OCI-LY1 (cell line): Measurements from ENCODE around the gene RASL10A.

Source experiments
- H2AFZ ChIP-seq: fragments of 200-600 bp; sonication (generic), shearing (Covaris generic); 2 replicates; pipeline ENCODE4 v1.6.0; 2014; ENCODE audit warnings: antibody characterized with exemption, mild to moderate bottlenecking, low read length
- H3F3A ChIP-seq: fragments of 200-600 bp; sonication (generic), shearing (Covaris generic); 2 replicates; pipeline ENCODE4 v1.6.0; 2014; ENCODE audit warnings: mild to moderate bottlenecking, antibody characterized with exemption, low read length, moderate library complexity; ENCODE audit not compliant: insufficient read depth
- H3K27ac ChIP-seq: fragments of 200-600 bp; sonication (generic); 2 replicates; pipeline ENCODE4 v1.5.1; 2014; ENCODE audit warnings: low read length, mixed run types, mild to moderate bottlenecking, low read depth; ENCODE audit not compliant: poor library complexity, severe bottlenecking
- H3K27me3 ChIP-seq: fragments of 200-600 bp; sonication (generic); 2 replicates; pipeline ENCODE4 v1.6.0; 2014; ENCODE audit warnings: antibody characterized with exemption, mild to moderate bottlenecking, low read length, moderate library complexity; ENCODE audit not compliant: insufficient read depth
- H3K36me3 ChIP-seq: fragments of 200-600 bp; sonication (generic); 2 replicates; pipeline ENCODE4 v1.6.1; 2014; ENCODE audit warnings: mild to moderate bottlenecking, antibody characterized with exemption, low read length, moderate library complexity, mixed read lengths; ENCODE audit not compliant: insufficient read depth
- H3K4me1 ChIP-seq: fragments of 200-600 bp; sonication (generic); 2 replicates; pipeline ENCODE4 v1.5.1; 2014; ENCODE audit warnings: mild to moderate bottlenecking, low read length, moderate library complexity; ENCODE audit not compliant: insufficient read depth, severe bottlenecking
- H3K4me2 ChIP-seq: fragments of 200-600 bp; sonication (generic), shearing (Covaris generic); 2 replicates; pipeline ENCODE4 v1.6.1; 2014; ENCODE audit warnings: low read length
- H3K4me3 ChIP-seq: fragments of 200-600 bp; sonication (generic); 2 replicates; pipeline ENCODE4 v1.5.1; 2014; ENCODE audit warnings: low read length, low read depth, mild to moderate bottlenecking, mixed read lengths; ENCODE audit not compliant: poor library complexity, severe bottlenecking
- H3K79me2 ChIP-seq: fragments of 200-600 bp; shearing (Covaris generic); 2 replicates; pipeline ENCODE4 v1.6.1; 2016; ENCODE audit warnings: mixed run types, low read length, mixed read lengths; ENCODE audit not compliant: insufficient read depth
- H3K9ac ChIP-seq: fragments of 200-600 bp; sonication (generic), shearing (Covaris generic); 2 replicates; pipeline ENCODE4 v1.6.1; 2014; ENCODE audit warnings: mild to moderate bottlenecking, low read length, mixed read lengths
- H3K9me2 ChIP-seq: fragments of 200-600 bp; sonication (generic), shearing (Covaris generic); 2 replicates; pipeline ENCODE4 v1.6.1; 2014; ENCODE audit warnings: low read depth, mild to moderate bottlenecking, low read length, mixed read lengths
- H3K9me3 ChIP-seq: fragments of 200-600 bp; shearing (Covaris generic); 2 replicates; pipeline ENCODE4 v1.6.1; 2014; ENCODE audit warnings: low read length, mixed read lengths
- H4K20me1 ChIP-seq: fragments of 200-600 bp; sonication (generic), shearing (Covaris generic); 2 replicates; pipeline ENCODE4 v1.6.0; 2016; ENCODE audit warnings: mild to moderate bottlenecking, low read length; ENCODE audit not compliant: insufficient read depth
- EZH2 ChIP-seq: fragments of 200-600 bp; sonication (generic), shearing (Covaris generic); IDR thresholded peaks from 2 replicates; pipeline ENCODE4 v1.8.0; 2017; ENCODE audit warnings: borderline replicate concordance, mixed run types, mild to moderate bottlenecking, antibody characterized with exemption, low read length, moderate library complexity, mixed read lengths
- TF ChIP-seq, protein P1 (sequence below): fragments of 200-600 bp; sonication (generic), shearing (Covaris generic); IDR thresholded peaks from 2 replicates; pipeline ENCODE4 v1.5.1; 2017; ENCODE audit warnings: mild to moderate bottlenecking, antibody characterized with exemption, low read length, moderate library complexity, mixed read lengths

RASL10A gene

DNA sequence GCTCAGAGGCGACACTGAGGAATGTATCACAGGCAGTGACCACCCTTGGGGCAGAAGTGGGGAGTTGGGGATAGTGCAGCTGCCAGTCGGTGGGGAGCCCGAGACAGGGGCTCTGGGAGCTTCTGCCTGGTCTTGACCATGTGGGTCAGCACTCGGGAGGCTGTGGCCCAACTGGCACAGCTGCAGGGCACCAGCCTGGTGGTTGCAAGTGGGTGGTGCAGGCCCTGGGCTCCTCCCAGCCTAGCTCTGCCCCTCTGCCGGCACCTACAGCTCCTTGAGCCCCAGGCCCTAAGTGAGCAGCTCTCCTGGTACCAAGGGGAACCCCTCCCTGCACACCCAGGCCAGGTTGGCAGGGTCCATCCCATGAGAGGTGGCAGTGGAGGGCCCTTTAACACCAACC lies 12.6 kb upstream of the RASL10A start:
- Histone ChIP-seq H4K20me1 (no peaks in the 10 kb centered on the region), H3K27me3 (no peaks in the 10 kb centered on the region), H3F3A (no peaks in the 10 kb centered on the region), H3K27ac (no peak overlapping the region), H3K4me1 (no peaks in the 10 kb centered on the region), H3K9me2 (no peaks in the 10 kb centered on the region), H3K4me2 (no peak overlapping the region), H3K36me3 (peaks cover 72% of the 10 kb centered on the region), H2AFZ (no peak overlapping the region), H3K9ac (no peak overlapping the region), H3K4me3 (no peak overlapping the region), H3K9me3 (no peaks in the 10 kb centered on the region), H3K79me2 (no peaks in the 10 kb centered on the region)
- TF ChIP-seq, protein P1, sequence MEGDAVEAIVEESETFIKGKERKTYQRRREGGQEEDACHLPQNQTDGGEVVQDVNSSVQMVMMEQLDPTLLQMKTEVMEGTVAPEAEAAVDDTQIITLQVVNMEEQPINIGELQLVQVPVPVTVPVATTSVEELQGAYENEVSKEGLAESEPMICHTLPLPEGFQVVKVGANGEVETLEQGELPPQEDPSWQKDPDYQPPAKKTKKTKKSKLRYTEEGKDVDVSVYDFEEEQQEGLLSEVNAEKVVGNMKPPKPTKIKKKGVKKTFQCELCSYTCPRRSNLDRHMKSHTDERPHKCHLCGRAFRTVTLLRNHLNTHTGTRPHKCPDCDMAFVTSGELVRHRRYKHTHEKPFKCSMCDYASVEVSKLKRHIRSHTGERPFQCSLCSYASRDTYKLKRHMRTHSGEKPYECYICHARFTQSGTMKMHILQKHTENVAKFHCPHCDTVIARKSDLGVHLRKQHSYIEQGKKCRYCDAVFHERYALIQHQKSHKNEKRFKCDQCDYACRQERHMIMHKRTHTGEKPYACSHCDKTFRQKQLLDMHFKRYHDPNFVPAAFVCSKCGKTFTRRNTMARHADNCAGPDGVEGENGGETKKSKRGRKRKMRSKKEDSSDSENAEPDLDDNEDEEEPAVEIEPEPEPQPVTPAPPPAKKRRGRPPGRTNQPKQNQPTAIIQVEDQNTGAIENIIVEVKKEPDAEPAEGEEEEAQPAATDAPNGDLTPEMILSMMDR = no peak
- no peak for TF ChIP-seq EZH2

DNA sequence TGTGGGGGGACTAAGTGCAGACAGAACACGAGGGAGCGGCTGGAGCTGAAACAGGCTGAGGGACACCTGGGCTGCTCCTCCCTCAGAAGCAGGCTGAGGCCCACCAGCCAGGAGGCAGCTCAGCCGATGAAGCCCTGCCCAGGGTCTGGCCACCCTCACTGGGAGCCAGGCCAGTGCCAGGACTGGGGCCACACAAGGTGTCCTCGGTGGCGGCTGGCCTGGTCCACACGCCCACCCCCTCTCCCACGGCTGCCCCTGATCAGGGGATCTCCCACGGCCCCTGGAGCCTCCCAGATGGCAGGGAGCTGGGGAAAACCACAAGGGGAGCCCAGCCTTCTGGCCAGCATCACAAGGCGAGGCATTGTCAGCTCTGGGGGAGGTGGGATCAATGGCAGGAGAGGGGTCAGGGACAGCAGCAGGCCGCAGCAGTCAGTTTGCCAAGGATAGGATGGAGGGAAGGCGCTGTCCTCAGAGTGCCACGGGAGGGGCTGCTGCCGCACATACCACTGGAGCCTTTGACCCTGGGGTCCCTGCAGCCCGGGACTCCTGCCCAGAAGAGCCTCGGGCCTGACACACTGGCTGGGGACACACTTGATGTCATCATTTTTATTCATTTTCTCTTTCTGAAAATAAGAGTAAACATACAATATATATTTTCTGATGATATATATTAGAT lies 11.7 kb upstream of the RASL10A start:
- no peaks in the 10 kb centered on the region for H3K9me3 ChIP-seq
- H3K9me2 ChIP-seq = no peaks in the 10 kb centered on the region
- no peaks in the 10 kb centered on the region for H3K27me3 ChIP-seq
- peaks cover 63% of the 10 kb centered on the region for H3K36me3 ChIP-seq
- H3K27ac ChIP-seq = no peak overlapping the region
- no peak overlapping the region for H3K4me2 ChIP-seq
- no peaks in the 10 kb centered on the region for H3K4me1 ChIP-seq
- H4K20me1 ChIP-seq = no peaks in the 10 kb centered on the region
- H3F3A ChIP-seq = no peaks in the 10 kb centered on the region
- H3K9ac ChIP-seq = no peak overlapping the region
- no peak overlapping the region for H2AFZ ChIP-seq
- H3K4me3 ChIP-seq = no peak overlapping the region
- TF ChIP-seq EZH2 = no peak
- TF ChIP-seq, protein P1 = no peak
- no peaks in the 10 kb centered on the region for H3K79me2 ChIP-seq

DNA sequence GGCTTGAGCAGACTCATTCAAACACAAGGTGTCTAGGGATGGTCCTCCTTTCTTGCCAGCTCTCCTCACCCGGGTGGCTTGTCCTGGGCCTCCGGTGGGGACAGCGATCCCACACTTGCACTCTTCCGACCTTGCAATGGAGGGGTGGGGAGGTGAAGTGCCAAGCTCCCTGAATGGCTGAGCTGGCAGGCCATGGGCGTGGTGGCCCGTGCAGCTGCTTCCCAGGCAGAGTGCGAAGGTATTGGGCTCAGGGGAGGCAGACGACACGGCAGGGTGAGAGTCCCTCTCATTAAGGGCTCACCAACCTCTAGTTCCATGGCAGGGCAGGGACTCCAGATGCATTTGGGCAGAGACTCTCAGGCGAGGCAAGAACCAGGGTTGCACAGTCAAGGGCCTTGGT lies 11.0 kb upstream of the RASL10A start:
- no peaks in the 10 kb centered on the region for H4K20me1 ChIP-seq

More for the DNA sequence above, 11.0 kb upstream of the RASL10A start:
- Histone ChIP-seq H3K9me2 (no peaks in the 10 kb centered on the region), H3K4me2 (no peak overlapping the region), H3K27me3 (no peaks in the 10 kb centered on the region), H3K79me2 (no peaks in the 10 kb centered on the region), H2AFZ (no peak overlapping the region), H3K9ac (no peak overlapping the region), H3K36me3 (peaks cover 57% of the 10 kb centered on the region), H3F3A (no peaks in the 10 kb centered on the region), H3K27ac (no peak overlapping the region), H3K4me1 (no peaks in the 10 kb centered on the region), H3K4me3 (no peak overlapping the region), H3K9me3 (no peaks in the 10 kb centered on the region)
- TF ChIP-seq, protein P1 = no peak
- TF ChIP-seq EZH2 = no peak
